ENCODE measurements around the gene ZNF726. TPM values are rescaled to one million over a fixed set of nuclear protein-coding genes. Genes with fewer than 3 reads are reported as not detected.

Gene ZNF726
- total RNA-seq: 1.3 TPM in 2 replicates

DNA sequence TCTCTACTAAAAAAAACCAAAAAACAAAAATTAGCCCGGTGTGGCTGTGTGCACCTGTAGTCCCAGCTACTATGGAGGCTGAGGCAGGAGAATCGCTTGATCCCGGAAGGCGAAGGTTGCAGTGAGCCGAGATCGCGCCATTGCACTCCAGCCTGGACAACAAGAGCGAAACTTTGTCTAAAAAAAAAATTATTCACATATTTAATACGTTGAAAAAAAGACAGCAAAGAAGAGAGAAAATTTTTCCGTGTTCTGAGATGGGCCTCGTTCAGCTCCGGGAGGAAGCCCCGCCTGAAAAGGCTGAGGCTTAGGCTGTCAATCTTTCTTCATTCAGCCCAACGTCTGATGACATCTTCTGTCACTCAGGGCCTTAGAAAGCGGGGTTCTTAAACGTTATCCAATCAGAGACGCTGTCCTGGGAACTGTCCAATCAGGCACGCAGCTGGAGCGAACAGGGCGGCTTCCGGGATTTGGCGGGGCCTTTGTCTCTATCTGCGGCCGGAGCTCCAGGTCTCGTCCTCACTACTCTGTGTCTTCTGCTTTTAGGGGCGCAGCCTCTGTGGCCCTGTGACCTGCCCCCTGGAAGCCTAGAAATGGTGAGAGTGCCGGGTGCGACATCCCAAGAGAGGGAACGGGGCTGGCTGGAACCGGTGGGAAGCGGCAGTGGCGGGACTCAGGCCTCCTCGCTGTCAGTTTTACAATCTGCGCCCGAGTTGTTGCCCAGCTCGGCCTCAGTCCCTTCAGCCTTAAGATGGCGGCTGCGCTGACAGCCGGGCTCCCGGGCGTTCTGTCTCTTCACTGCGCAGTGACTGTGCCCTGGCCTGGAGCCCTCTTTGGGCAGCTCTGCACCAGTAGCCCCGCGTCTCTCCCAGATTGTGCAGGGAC, at the start of gene ZNF726:
ZNF726 (plus strand) TSS at position 485 of the 885 bp plus-strand sequence; CDS start at position 594, 109 bp downstream.

Other genes with a start within 250 kb of the ZNF726 start
- gene ZNF675, start 227.7 kb upstream of the ZNF726 start, total RNA-seq: 7.6 and 8.8 TPM in 2 replicates
- 0.09 and 0.85 TPM in 2 replicates for gene ZNF681, start 156.0 kb upstream of the ZNF726 start, total RNA-seq
- 12.1 and 13.9 TPM in 2 replicates for gene ZNF254, start 172.3 kb downstream of the ZNF726 start, total RNA-seq

Data from endothelial cell of coronary artery (primary cell).